CD4-positive, alpha-beta T cell treated with Interleukin-4 for 4 hours (primary cell): ENCODE measurements around the gene PARP15.

Source experiments
- DNase-seq: peaks from one replicate; pipeline ENCODE4 v3.0.0-alpha.2; 2020

PARP15 gene

DNA sequence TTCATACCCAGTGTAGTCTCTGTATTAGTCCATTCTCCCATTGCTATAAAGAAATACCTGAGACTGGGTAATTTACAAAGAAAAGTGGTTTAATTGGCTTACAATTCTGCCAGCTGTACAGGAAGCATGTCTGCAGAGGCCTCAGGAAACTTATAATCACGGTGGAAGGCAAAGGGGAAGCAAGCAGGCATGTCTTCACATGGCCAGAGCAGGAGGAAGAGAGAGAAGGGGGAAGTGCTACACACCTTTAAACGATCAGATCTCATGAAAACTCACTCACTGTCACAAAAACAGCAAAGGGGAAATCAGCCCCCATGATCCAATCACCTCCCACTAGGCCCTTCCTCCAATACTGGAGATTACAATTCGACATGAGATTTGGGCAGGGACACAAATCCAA is 96.9 kb downstream of the PARP15 start:
- no peak for DNase-seq

DNA sequence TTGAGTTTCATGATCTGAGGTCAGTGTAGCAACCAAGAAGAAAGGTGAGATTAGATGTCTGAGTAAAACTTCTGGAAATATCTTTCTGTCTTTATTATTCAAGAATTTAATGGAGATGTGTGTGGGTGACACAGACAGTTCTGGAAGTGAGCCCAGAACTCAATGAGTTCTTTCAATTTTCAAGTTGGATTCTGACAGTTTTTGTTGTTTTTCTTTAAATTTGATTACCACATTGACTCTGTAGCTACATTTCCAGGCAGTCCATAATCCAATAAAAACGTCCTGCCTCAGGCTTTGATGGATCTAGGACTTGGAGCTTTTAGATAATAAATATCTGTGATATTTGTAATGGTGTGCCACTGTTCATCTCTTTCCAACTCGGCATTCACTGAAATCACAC is 99.3 kb downstream of the PARP15 start:
- DNase-seq: no peak

DNA sequence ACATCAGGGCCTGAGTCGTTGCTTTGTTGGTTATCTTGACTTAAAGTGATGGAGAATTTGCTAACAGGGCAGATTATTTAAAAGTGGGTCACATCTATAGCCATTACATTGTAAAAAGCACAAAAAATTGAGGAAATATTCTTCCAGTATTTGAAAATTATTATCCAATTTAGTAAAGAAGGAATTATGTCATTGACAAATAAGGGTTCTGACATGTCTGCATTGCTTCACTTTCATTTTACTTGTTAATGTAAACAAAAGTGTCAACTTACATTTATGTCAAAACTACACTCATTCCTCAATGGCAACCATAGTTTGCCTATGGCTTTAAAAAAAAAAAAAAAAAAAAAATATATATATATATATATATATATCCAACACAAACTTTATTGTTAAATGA is 99.8 kb downstream of the PARP15 start:
- no peak for DNase-seq

DNA sequence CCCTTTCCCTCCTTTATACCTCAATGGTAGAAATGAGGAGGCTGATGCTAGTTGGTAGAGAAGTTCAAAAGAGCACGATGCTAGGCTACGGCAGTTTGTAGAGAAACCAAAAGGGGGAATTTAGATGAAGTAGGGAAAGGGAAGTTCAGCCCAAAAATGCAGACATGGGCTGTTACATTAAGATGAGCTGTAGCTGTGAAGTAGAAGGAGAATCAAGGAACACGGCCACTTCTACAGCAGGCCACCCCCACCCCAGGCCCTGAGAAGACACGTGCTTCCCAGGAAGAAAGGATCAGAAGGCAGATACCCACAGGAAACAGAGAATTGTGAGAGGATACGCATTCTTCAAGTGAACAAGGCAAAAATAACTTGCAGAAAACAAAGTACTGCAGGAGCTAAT is 101.1 kb downstream of the PARP15 start:
- DNase-seq: no peak

DNA sequence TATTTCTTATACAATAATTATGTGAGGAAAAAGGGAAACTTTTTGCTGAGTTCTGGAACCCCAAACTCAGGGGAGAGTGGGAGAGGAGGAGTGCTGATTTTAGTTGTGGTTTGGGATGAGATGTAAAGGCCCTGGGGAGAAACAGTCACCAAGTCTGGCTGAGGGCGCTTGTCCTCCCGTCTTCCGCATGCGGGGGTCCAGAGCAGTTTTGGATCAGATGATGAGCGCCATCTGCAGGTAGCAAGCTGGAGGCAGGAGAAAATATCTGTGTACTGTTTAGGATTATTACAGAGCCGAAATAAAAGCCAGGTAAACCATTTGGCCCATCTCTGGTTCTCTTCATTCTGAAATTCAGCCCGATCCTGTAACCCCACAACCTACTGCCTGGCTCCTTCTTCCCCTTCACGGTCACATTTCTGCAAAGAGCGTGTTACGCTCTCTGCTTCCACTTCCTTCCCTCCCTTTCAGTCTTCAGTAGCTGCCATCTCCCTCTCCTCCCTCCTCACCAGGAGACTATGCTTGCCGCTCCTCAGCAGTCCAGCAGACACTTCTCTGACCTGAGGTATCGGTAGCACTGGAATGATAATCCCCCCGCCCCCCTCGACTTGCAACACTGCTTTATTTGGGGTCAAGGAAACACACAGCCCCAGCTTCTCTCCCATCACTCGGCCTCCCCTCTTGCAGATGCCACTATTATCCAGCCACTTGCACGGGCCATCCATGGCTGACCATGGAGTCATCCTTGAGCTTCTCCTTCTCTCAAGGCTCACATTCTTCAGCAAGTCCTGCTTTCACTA is 101.8 kb downstream of the PARP15 start:
- peak; percentile 85 for DNase-seq

DNA sequence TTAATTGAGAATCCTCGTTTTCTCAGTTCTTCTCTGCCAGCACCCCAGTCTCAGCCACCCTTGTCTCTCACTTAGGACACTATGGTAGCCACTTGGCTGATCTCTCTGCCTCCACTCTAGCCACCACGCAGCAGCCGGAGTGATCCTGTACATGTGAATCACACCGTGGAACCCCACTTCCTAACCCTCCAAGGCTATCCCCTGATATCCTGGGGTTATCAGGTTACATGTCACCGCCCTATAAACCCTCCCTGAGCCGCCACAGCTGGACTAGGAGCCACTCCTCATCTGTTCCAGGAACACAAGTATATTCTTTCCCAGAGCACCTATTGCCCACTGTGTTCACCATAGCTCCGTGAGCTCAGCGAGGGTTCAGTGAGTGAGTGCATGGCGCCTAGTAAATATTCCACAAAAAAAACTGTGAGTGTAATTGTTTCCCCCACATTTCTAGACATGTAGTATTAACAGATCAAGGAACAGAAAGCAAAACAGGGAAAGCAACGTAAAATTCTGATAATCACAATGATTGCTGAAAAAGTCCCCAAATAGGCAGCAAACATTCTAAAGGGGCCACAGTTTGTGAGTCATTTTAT is 102.5 kb downstream of the PARP15 start:
- no peak for DNase-seq

DNA sequence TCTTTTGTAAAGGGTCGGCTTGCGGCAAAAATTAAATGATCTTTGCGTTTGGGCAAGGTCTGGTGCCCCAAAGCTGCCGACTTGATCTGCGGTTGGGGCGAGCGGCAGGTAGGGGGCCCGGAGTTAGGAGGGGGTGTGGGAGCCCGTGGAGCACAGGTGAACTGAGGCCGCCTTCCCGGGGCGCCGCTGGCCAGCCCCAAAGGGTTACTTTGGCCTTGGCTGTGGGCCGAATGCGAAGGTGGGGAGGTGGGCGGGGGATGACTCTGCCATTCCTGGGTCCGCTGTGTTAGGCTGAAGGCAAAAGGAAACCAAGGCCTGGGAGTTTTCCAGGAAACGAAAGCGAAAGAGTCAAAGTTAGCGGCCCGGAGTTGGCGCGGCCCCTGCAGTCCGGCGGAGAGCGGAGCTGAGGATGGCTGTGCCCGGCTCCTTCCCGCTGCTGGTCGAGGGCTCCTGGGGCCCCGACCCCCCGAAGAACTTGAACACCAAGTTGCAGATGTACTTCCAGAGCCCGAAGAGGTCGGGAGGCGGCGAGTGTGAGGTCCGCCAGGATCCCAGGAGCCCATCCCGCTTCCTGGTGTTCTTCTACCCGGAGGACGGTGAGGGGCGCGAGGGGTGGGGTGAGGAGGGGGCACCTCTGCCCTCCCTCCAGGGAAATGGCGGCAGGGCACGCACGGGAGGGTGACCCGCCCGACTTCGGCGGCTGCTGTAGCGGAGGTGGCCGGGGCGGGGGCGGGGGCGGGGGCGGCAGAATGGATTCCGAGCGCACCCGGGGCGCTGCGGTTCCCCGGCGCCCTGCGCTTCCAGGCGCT is 103.2 kb downstream of the PARP15 start, which contains the start of gene PARP14:
Gene PARP14 (plus strand): TSS at position 365 of the 809 bp plus-strand sequence. CDS start 45 bp downstream, at position 410.
- DNase-seq: peak; percentile 70

DNA sequence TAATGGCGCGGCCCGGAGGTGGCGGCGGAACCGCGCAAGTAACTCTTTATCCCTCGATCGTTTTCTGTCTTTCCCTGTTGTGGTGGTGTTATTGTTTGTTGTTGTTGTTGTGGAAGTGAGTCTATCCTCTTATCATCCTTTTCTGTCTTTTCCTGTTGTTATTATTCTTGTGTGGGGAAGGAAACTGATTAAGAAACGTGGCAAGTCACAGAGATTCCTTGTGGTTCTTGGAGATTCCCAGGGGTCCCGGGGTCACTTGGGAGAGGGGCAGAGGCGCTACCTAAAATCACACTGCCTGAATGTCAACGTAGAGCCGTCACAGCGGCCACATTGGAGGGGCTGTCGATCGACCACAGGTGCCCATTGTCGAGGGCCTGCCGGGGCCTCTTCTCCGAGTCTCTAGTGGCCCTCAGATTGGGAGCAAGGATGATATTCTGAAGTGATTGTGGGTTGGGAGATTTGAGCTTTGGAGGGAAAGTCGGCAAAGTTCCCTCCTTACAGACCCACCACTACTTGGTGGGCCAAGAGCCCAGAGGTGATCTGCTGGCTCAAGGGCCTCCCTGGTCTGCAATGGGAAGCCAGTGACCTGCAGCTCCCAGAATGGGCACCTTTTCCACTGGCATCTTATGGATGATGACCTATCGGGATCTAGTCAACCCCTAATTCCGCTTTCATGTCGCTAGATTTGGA is 104.0 kb downstream of the PARP15 start:
- DNase-seq: no peak

DNA sequence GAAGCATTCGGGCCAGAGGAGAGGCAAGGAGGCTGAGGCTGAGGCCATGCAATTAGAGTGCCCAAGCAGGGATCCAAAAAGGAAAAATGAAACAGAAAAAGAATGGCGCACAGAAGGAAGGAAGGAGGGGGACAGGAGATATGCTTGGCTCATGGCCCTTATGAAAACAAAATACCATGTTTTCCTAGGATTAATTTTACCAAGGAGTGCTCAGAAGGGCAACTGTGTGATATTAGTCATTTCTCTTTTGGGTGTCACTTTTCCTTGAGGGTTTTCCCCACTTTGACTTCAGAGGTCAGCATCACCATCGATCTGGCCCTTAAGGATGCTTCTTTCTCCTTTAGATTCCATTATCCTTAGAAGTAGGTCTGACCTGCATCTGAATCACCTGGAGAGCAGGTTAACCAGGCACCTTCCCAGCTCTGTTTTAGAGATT is 104.5 kb downstream of the PARP15 start:
- no peak for DNase-seq

DNA sequence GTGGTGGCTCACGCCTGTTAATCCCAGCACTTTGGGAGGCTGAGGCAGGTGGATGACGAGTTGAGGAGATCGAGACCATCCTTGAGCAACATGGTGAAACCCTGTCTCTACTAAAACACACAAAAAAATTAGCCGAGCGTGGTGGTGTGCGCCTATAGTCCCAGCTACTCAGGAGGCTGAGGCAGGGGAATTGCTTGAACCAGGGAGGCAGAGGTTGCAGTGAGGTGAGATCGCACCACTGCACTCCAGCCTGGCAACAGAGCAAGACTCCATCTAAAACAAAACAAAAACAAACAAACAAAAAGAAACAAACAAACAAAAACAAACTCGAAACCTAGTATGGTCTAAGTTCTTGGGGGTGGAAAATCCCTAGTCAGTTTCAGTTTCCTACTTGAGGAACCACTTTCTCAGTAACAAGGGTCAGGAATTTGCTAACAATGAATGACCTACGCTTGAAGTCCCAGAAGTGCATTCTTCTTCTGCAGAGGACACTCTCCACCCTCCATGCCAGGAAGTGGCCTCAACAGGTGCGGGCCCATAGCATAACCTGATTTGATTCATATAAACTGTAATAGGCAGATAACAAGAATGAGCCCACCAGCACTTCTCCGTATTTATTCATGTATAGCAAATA is 105.4 kb downstream of the PARP15 start:
- peak; percentile 29 for DNase-seq

DNA sequence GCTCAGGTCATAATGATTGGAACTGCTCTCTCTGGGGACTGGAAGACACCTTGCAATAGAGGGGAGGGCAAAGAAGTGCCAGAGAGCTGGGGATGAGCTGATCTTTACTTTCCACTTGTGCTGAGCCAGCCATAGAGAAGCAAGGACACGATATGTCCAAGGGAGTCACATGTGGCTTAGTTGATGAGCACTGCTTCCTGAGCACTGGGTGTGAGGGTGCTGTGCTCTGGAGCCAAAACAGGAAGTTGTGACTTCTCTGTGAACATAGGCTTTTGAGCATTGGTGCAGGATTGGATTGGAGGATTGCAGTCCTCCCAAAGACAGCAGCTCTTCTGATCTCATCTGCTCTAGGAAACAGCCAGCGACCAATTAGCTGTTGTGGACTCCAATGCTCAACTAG is 109.8 kb downstream of the PARP15 start:
- no peak for DNase-seq
